Raji (cell line): ENCODE results near the gene TGM3.

ENCODE experiments used
- POLR2A ChIP-seq: IDR thresholded peaks from 2 replicates; pipeline ENCODE4 v1.6.1; 2011; ENCODE audit warnings: low read depth, low read length, control low read depth; ENCODE audit not compliant: insufficient read depth

TGM3 gene

GRCh38 chr20:2301164-2301622, 5.4 kb downstream of the TGM3 start:
- TF ChIP-seq POLR2A = no peak

GRCh38 chr20:2302384-2303060, 6.7 kb downstream of the TGM3 start:
- TF ChIP-seq POLR2A = no peak

- no peak for TF ChIP-seq POLR2A
Measured at GRCh38 chr20:2303673-2304072, 7.9 kb downstream of the TGM3 start.

GRCh38 chr20:2304180-2304579, 8.4 kb downstream of the TGM3 start:
- no peak for TF ChIP-seq POLR2A

- no peak for TF ChIP-seq POLR2A
Measured at GRCh38 chr20:2305029-2305428, 9.2 kb downstream of the TGM3 start.

GRCh38 chr20:2305479-2305878, 9.7 kb downstream of the TGM3 start:
- TF ChIP-seq POLR2A = no peak

GRCh38 chr20:2305946-2306345, 10.1 kb downstream of the TGM3 start:
- TF ChIP-seq POLR2A = no peak

- TF ChIP-seq POLR2A = no peak
Measured at GRCh38 chr20:2307136-2307535, 11.3 kb downstream of the TGM3 start.

- TF ChIP-seq POLR2A = no peak
Measured at GRCh38 chr20:2311329-2311728, 15.5 kb downstream of the TGM3 start.

- no peak for TF ChIP-seq POLR2A
Measured at GRCh38 chr20:2312876-2313275, 17.1 kb downstream of the TGM3 start.

GRCh38 chr20:2313316-2313715, 17.5 kb downstream of the TGM3 start:
- no peak for TF ChIP-seq POLR2A

GRCh38 chr20:2314759-2315439, 19.1 kb downstream of the TGM3 start:
- no peak for TF ChIP-seq POLR2A

- no peak for TF ChIP-seq POLR2A
Measured at GRCh38 chr20:2315440-2315778, 19.6 kb downstream of the TGM3 start.

- TF ChIP-seq POLR2A = no peak
Measured at GRCh38 chr20:2316847-2317495, 21.2 kb downstream of the TGM3 start.

- no peak for TF ChIP-seq POLR2A
Measured at GRCh38 chr20:2320813-2321658, 25.2 kb downstream of the TGM3 start.
